OCI-LY3 (cell line): ENCODE data around the gene PRICKLE2.

Experiments used
- H2AFZ ChIP-seq: fragments of 200-600, 300-600 bp; shearing (Covaris generic); 2 replicates; pipeline ENCODE4 v1.6.0; 2014; ENCODE audit warnings: antibody characterized with exemption, low read depth, low read length
- H3K27ac ChIP-seq: fragments of 200-600, 300-600 bp; sonication (generic); 2 replicates; pipeline ENCODE4 v1.5.1; 2014; ENCODE audit warnings: mild to moderate bottlenecking, low read length, moderate library complexity, mixed read lengths
- H3K27me3 ChIP-seq: fragments of 200-600, 300-600 bp; sonication (generic); 2 replicates; pipeline ENCODE4 v1.6.1; 2014; ENCODE audit warnings: low read depth, low read length, mixed read lengths
- H3K36me3 ChIP-seq: fragments of 200-600, 300-600 bp; sonication (generic); replicated peaks from 2 replicates; pipeline ENCODE3; 2014; ENCODE audit warnings: low read depth, low read length, mixed read lengths
- H3K4me1 ChIP-seq: fragments of 300-600, 200-600 bp; sonication (generic); 2 replicates; pipeline ENCODE4 v1.6.1; 2014; ENCODE audit warnings: low read length, mixed read lengths
- H3K4me2 ChIP-seq: fragments of 200-600, 300-600 bp; sonication (generic); 2 replicates; pipeline ENCODE4 v1.6.1; 2014; ENCODE audit warnings: low read length, mixed read lengths
- H3K4me3 ChIP-seq: fragments of 300-600, 200-600 bp; sonication (generic); 2 replicates; pipeline ENCODE4 v1.5.1; 2014; ENCODE audit warnings: antibody characterized with exemption, mild to moderate bottlenecking, low read length, moderate library complexity
- H3K79me2 ChIP-seq: fragments of 300-600, 200-600 bp; shearing (Covaris generic); 2 replicates; pipeline ENCODE4 v1.6.1; 2014; ENCODE audit warnings: mild to moderate bottlenecking, low read length, mixed read lengths
- H3K9ac ChIP-seq: fragments of 300-600, 200-600 bp; shearing (Covaris generic); 2 replicates; pipeline ENCODE4 v1.6.0; 2014; ENCODE audit warnings: mild to moderate bottlenecking, low read length, moderate library complexity
- H3K9me3 ChIP-seq: fragments of 200-600, 300-600 bp; shearing (Covaris generic); 2 replicates; pipeline ENCODE4 v1.6.1; 2014; ENCODE audit warnings: low read length, mixed read lengths; ENCODE audit not compliant: insufficient read depth
- H4K20me1 ChIP-seq: fragments of 200-600, 300-600 bp; sonication (generic); 2 replicates; pipeline ENCODE4 v1.6.1; 2016; ENCODE audit warnings: low read length, mixed read lengths; ENCODE audit not compliant: insufficient read depth
- EZH2phosphoT487 ChIP-seq: fragments of 200-600 bp; shearing (Covaris generic); IDR thresholded peaks from 2 replicates; pipeline ENCODE4 v1.6.1; 2018; ENCODE audit warnings: antibody characterized with exemption, mixed run types, low read depth
- TF ChIP-seq, protein P1 (sequence below): fragments of 200-600, 300-600 bp; sonication (generic); IDR thresholded peaks from 2 replicates; pipeline ENCODE4 v1.5.1; 2014; ENCODE audit warnings: antibody characterized with exemption, low read length, low read depth

PRICKLE2 gene

DNA sequence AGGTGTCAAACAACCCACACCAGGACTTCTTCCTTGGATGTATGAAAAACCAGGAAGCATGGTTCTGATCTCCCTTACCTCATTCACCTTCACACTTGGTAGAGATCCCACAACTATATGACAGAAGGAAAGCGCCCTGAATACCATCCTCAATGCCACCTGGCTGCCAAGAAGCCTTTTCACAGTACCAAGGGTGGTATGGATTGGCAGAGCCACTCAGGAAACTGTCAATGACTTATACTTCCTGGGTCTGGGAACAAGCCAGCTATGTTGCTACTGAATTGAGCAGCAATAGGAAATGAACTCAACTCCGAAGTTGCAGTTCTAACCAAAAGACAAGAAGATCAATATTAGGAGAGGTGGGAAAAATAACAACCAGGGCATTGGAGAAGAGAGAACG, 129.5 kb downstream of the PRICKLE2 start:
- Histone ChIP-seq H3K4me1 (no peaks in the 10 kb centered on the region), H3K27me3 (0 out of 2 replicates have a peak, but pooled peaks cover 4% of the 10 kb centered on the region), H3K36me3 (no peaks in the 10 kb centered on the region), H3K27ac (no peak overlapping the region), H2AFZ (no peak overlapping the region), H3K9me3 (no peaks in the 10 kb centered on the region), H3K4me2 (no peak overlapping the region), H3K4me3 (no peak overlapping the region), H4K20me1 (no peaks in the 10 kb centered on the region), H3K79me2 (no peaks in the 10 kb centered on the region), H3K9ac (no peak overlapping the region)
- no peak for TF ChIP-seq EZH2phosphoT487
- TF ChIP-seq, protein P1, sequence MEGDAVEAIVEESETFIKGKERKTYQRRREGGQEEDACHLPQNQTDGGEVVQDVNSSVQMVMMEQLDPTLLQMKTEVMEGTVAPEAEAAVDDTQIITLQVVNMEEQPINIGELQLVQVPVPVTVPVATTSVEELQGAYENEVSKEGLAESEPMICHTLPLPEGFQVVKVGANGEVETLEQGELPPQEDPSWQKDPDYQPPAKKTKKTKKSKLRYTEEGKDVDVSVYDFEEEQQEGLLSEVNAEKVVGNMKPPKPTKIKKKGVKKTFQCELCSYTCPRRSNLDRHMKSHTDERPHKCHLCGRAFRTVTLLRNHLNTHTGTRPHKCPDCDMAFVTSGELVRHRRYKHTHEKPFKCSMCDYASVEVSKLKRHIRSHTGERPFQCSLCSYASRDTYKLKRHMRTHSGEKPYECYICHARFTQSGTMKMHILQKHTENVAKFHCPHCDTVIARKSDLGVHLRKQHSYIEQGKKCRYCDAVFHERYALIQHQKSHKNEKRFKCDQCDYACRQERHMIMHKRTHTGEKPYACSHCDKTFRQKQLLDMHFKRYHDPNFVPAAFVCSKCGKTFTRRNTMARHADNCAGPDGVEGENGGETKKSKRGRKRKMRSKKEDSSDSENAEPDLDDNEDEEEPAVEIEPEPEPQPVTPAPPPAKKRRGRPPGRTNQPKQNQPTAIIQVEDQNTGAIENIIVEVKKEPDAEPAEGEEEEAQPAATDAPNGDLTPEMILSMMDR: no peak

DNA sequence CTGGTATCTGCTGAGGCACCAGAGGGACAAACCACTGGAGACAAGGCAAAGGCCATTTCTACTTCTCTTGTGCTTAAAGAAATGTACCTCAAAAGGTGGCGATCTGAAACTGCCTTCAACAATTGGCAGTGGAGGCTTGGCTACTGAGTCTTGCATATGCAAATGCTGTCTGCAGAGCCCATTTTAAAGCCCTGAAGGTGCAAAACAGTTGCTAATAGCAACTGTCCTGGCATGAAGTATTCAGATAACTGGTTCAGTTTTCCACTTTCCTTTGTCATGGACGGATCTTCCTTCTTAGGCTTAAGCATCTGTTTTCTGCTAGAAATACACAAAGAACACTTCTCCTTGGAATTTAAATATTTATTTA, 130.6 kb downstream of the PRICKLE2 start:
- H2AFZ ChIP-seq: no peak overlapping the region
- H3K79me2 ChIP-seq: no peaks in the 10 kb centered on the region
- no peaks in the 10 kb centered on the region for H3K9me3 ChIP-seq
- TF ChIP-seq, protein P1: no peak
- H3K27me3 ChIP-seq: 0 out of 2 replicates have a peak, but pooled peaks cover 4% of the 10 kb centered on the region
- no peak overlapping the region for H3K27ac ChIP-seq
- H3K36me3 ChIP-seq: no peaks in the 10 kb centered on the region
- no peak overlapping the region for H3K4me2 ChIP-seq
- H3K4me1 ChIP-seq: no peaks in the 10 kb centered on the region
- no peak overlapping the region for H3K9ac ChIP-seq
- H4K20me1 ChIP-seq: no peaks in the 10 kb centered on the region
- H3K4me3 ChIP-seq: no peak overlapping the region

DNA sequence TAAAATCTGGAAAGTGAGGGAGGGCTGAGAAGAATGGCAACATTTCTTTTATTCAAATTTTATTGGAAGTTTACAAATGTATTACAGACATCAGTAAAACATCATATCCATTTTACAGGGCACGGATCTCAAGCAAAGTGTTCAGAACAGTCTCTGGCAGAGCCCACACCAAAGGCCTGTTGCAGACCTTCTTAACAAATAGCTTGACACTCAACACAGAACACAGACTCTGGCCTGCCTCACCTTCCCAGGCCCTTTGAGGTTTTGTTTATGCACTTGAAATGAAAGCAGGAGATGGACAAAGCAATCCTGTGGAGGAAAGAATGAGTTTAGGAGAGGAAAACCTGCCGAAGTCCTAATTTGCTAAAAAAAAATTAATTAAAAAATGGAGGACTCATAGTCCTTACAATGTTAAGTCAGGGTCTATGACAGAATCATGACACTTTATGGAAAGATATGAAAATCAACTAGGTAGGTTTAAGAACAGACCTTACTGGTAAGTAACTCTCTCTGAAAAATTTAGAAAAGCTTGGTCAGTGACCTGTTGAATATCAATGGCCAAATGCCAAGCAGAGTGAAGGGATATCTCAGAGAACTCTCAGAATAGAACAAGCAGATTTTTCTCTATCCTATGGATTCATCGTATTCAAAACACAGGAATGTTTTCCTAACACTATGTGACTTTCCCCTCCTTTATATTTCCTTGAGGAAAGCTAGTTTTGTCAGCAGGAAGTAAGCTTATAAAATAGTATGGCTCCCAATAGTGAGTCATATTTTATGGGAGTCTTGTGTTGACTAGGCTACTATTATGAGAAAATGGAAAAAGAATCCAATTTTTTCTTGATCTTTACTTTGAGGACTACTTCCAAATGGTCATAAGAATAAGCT, 131.2 kb downstream of the PRICKLE2 start:
- H3K27ac ChIP-seq: no peak overlapping the region
- TF ChIP-seq, protein P1: no peak
- TF ChIP-seq EZH2phosphoT487: no peak
- H4K20me1 ChIP-seq: no peaks in the 10 kb centered on the region
- no peaks in the 10 kb centered on the region for H3K36me3 ChIP-seq
- no peak overlapping the region for H3K9ac ChIP-seq
- 0 out of 2 replicates have a peak, but pooled peaks cover 4% of the 10 kb centered on the region for H3K27me3 ChIP-seq
- no peaks in the 10 kb centered on the region for H3K79me2 ChIP-seq
- H3K4me2 ChIP-seq: no peak overlapping the region
- no peak overlapping the region for H2AFZ ChIP-seq
- H3K4me3 ChIP-seq: no peak overlapping the region
- no peaks in the 10 kb centered on the region for H3K9me3 ChIP-seq
- no peaks in the 10 kb centered on the region for H3K4me1 ChIP-seq

DNA sequence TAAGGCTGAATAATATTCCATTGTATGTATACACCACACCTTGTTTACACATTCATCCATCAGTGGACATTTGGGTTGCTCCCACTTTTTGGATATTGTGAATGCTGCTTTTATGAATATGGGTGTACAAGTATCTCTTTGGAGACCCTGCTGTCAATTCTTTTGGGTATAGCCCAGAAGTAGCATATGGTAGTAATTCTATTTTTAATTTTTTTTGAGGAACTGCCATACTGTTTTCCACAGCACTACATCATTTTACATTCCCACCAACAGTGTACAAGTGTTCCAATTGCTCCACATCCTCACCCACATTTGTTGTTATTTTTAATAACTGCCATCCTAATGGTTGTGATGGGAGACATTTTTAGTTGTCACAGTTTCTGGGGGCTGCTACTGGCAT, 132.1 kb downstream of the PRICKLE2 start:
- Histone ChIP-seq H3K27me3 (0 out of 2 replicates have a peak, but pooled peaks cover 4% of the 10 kb centered on the region), H3K79me2 (no peaks in the 10 kb centered on the region), H2AFZ (no peak overlapping the region), H3K4me1 (no peaks in the 10 kb centered on the region), H3K36me3 (no peaks in the 10 kb centered on the region), H3K9me3 (no peaks in the 10 kb centered on the region), H4K20me1 (no peaks in the 10 kb centered on the region), H3K27ac (no peak overlapping the region), H3K9ac (no peak overlapping the region), H3K4me2 (no peak overlapping the region), H3K4me3 (no peak overlapping the region)
- TF ChIP-seq, protein P1: no peak
- no peak for TF ChIP-seq EZH2phosphoT487
